HCT116 (cell line): Measurements from ENCODE around the gene EMP2. TPM values are rescaled to one million over a fixed set of nuclear protein-coding genes. Genes with fewer than 3 reads are reported as not detected.

ENCODE experiments used
- ATAC-seq: fragments of 200-7000 bp; cut with Tn5 transposase; 2 replicates; pipeline ENCODE4 v1.9.1; 2020; ENCODE audit warnings: mild to moderate bottlenecking, moderate library complexity
- BruUV-seq: library from RNA; stranded (reverse); fragments of 400-500 nt; replicated peaks from 2 replicates; lab custom pipeline; 2021; lab: Mats Ljungman, UMichigan
- CTCF ChIA-PET: fragments of 300-600 bp; sonication (Branson Sonifier 250); formaldehyde crosslinking; loops from one replicate; lab custom pipeline; 2021; ENCODE audit warnings: antibody characterized with exemption; lab: Charles Lee
- POLR2A ChIA-PET: fragments of 300-600, 350-600 bp; sonication (Branson Sonifier 250); formaldehyde crosslinking; loops from one replicate; lab custom pipeline; 2021; ENCODE audit warnings: antibody characterized with exemption; lab: Charles Lee
- RAD21 ChIA-PET, 2 experiments: fragments of 300-600 bp; sonication (Branson Sonifier 250); formaldehyde crosslinking; loops; one replicate each; lab custom pipeline; 2023; ENCODE audit warnings: low total read pairs in 2 of 2; ENCODE audit not compliant: uncharacterized antibody in 2 of 2, unreplicated experiment in 2 of 2, low non-redundant PET in 1 of 2; lab: Charles Lee
- DNase-seq: peaks from one replicate; pipeline ENCODE4 v3.0.0-alpha.2; 2010; ENCODE audit warnings: low read depth, low spot score
- H2AFZ ChIP-seq: fragments of 200-600 bp; shearing (Covaris generic), sonication (generic); 2 replicates; pipeline ENCODE4 v1.6.1; 2017; ENCODE audit warnings: low read depth, mixed run types, mixed read lengths, antibody characterized with exemption, low read length; ENCODE audit not compliant: poor library complexity, severe bottlenecking
- H3K27ac ChIP-seq: 2 replicates; pipeline ENCODE4 v1.5.1; 2012; ENCODE audit warnings: low read depth, low read length
- H3K27me3 ChIP-seq: fragments of 200-600 bp; sonication (generic); 2 replicates; pipeline ENCODE4 v1.6.1; 2016; ENCODE audit warnings: mixed run types, low read length, mixed read lengths; ENCODE audit not compliant: insufficient read depth
- H3K36me3 ChIP-seq, 2 experiments: fragments of 200-500 bp in 1 of 2; fragments of 200-600 bp in 1 of 2; sonication (Bioruptor generic) in 1 of 2; sonication (generic) in 1 of 2; 2 replicates each; pipeline versions ENCODE4 v1.5.1 to v1.6.1; 2014 to 2016; ENCODE audit warnings: low read length in 2 of 2, inconsistent platforms in 1 of 2, mixed read lengths in 1 of 2, mixed run types in 1 of 2; ENCODE audit not compliant: insufficient read depth in 2 of 2, control insufficient read depth in 1 of 2
- H3K4me1 ChIP-seq, 2 experiments: fragments of 200-600 bp in 1 of 2; sonication (generic) in 1 of 2; 2 replicates each; pipeline versions ENCODE4 v1.5.1 to v1.6.1; 2012 to 2017; ENCODE audit warnings: low read length in 2 of 2, inconsistent platforms in 1 of 2, mild to moderate bottlenecking in 1 of 2, mixed read lengths in 1 of 2, mixed run types in 1 of 2, moderate library complexity in 1 of 2; ENCODE audit not compliant: insufficient read depth in 2 of 2, control insufficient read depth in 1 of 2
- H3K4me2 ChIP-seq: fragments of 200-600 bp; sonication (generic); 2 replicates; pipeline ENCODE4 v1.6.1; 2017; ENCODE audit warnings: mixed run types, low read length, mixed read lengths
- H3K4me3 ChIP-seq, 2 experiments: fragments of 200-600 bp in 1 of 2; sonication (generic) in 1 of 2; replicated peaks in 1 of 2; 2 replicates each; pipeline ENCODE4 v1.5.1; 2011 to 2016; ENCODE audit warnings: low read length in 2 of 2, control low read depth in 1 of 2, low read depth in 1 of 2, mild to moderate bottlenecking in 1 of 2, mixed read lengths in 1 of 2, mixed run types in 1 of 2
- H3K79me2 ChIP-seq: fragments of 200-600 bp; sonication (generic); 2 replicates; pipeline ENCODE4 v1.6.1; 2017; ENCODE audit warnings: mild to moderate bottlenecking, mixed run types, low read length, moderate library complexity, mixed read lengths; ENCODE audit not compliant: insufficient read depth
- H3K9ac ChIP-seq: fragments of 200-600 bp; sonication (generic); 2 replicates; pipeline ENCODE4 v1.6.1; 2016; ENCODE audit warnings: low read length, mixed read lengths
- H3K9me2 ChIP-seq: fragments of 200-600 bp; sonication (generic), shearing (Covaris generic); 2 replicates; pipeline ENCODE4 v1.6.1; 2017; ENCODE audit warnings: mixed run types, mild to moderate bottlenecking, moderate library complexity; ENCODE audit not compliant: insufficient read depth
- H3K9me3 ChIP-seq, 2 experiments: fragments of 200-500 bp in 1 of 2; fragments of 200-600 bp in 1 of 2; sonication (Bioruptor generic) in 1 of 2; sonication (generic) in 1 of 2; 2 replicates each; pipeline ENCODE4 v1.6.1; 2014 to 2017; ENCODE audit warnings: low read length in 2 of 2, mixed read lengths in 2 of 2, inconsistent platforms in 1 of 2, low read depth in 1 of 2, mild to moderate bottlenecking in 1 of 2, mixed run types in 1 of 2, moderate library complexity in 1 of 2; ENCODE audit not compliant: control insufficient read depth in 1 of 2, insufficient read depth in 1 of 2
- H4K20me1 ChIP-seq: fragments of 200-600 bp; sonication (generic), shearing (Covaris generic); 2 replicates; pipeline ENCODE4 v1.6.1; 2017; ENCODE audit warnings: mixed run types, mild to moderate bottlenecking, moderate library complexity; ENCODE audit not compliant: insufficient read depth
- CBX3 ChIP-seq: IDR thresholded peaks from 2 replicates; pipeline ENCODE4 v1.6.1; 2012; ENCODE audit warnings: low read depth
- CEBPB ChIP-seq: IDR thresholded peaks from 2 replicates; pipeline ENCODE4 v1.6.1; 2012; ENCODE audit warnings: low read depth
- EGR1 ChIP-seq: IDR thresholded peaks from 2 replicates; pipeline ENCODE4 v1.6.1; 2012; ENCODE audit warnings: low read depth
- EZH2 ChIP-seq: fragments of 200-600 bp; sonication (generic); IDR thresholded peaks from 2 replicates; pipeline ENCODE4 v1.6.1; 2017; ENCODE audit warnings: antibody characterized with exemption, mixed run types
- POLR2A ChIP-seq: IDR thresholded peaks from 2 replicates; pipeline ENCODE4 v1.7.0; 2011; ENCODE audit warnings: borderline replicate concordance; ENCODE audit not compliant: insufficient read depth, insufficient read length; ENCODE audit errors: extremely low read depth
- POLR2AphosphoS5 ChIP-seq: IDR thresholded peaks from 2 replicates; pipeline ENCODE4 v1.6.1; 2011; ENCODE audit warnings: mild to moderate bottlenecking, low read depth, low read length, moderate library complexity
- REST ChIP-seq: IDR thresholded peaks from 2 replicates; pipeline ENCODE4 v1.6.1; 2012; ENCODE audit warnings: low read depth
- SIN3A ChIP-seq: IDR thresholded peaks from 2 replicates; pipeline ENCODE4 v1.6.1; 2012; ENCODE audit warnings: low read depth
- SRF ChIP-seq: IDR thresholded peaks from 2 replicates; pipeline ENCODE4 v1.6.1; 2012; ENCODE audit warnings: low read depth
- YY1 ChIP-seq: IDR thresholded peaks from 2 replicates; pipeline ENCODE4 v1.6.1; 2011; ENCODE audit warnings: low read length, low read depth, moderate library complexity, mild to moderate bottlenecking; ENCODE audit not compliant: insufficient replicate concordance; ENCODE audit errors: extremely low read depth
- ZFX ChIP-seq: fragments of 450-650 bp; IDR thresholded peaks from 2 replicates; pipeline ENCODE4 v1.6.1; 2017
- intact Hi-C: fragments of 100-400 bp; cut with micrococcal nuclease; formaldehyde crosslinking; loops from 2 replicates; pipeline ENCODE4 v1.10.0; 2022
- total RNA-seq: library from RNA; stranded (reverse); gene quantifications from one replicate; pipeline ENCODE4 v1.2.1, GENCODE V29; 2021; ENCODE audit not compliant: unreplicated experiment
- TF ChIP-seq, protein P1 (sequence below): IDR thresholded peaks from 2 replicates; pipeline ENCODE4 v1.6.1; 2012
- TF ChIP-seq, protein P2 (sequence below): IDR thresholded peaks from 2 replicates; pipeline ENCODE4 v1.6.1; 2011; ENCODE audit warnings: mild to moderate bottlenecking, low read length, moderate library complexity; ENCODE audit not compliant: insufficient replicate concordance; ENCODE audit errors: extremely low read depth
- TF ChIP-seq, protein P3 (sequence below): IDR thresholded peaks from 2 replicates; pipeline ENCODE4 v1.6.1; 2012

The EMP2 gene
- total RNA-seq, 1 experiment from 2014 or later: 32.6 TPM

DNA sequence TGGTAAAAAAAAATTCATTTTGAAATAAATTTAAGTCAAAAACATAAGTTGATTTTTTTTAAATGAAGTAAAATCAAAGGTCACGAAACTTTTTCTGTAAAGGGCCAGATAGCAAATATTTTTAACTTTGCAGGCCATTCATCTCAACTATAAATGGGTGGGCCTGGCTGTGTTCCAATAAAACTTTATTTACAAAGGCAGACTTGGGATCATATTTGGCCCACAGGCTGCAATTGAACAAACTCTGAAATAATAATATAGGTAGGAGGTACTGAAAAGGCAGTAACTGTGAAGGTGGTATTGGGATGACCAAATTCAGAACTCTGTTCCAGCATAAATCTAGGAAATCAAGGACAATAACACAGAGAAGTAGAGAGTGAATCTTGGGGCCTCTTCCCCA, 12.2 kb upstream of the EMP2 start:
- H3K4me1 ChIP-seq: peaks cover 9 to 15% of the 10 kb centered on the region in 2 experiments
- CTCF ChIA-PET: no interaction called here
- H3K36me3 ChIP-seq: no peaks in the 10 kb centered on the region
- TF ChIP-seq CEBPB: no peak
- TF ChIP-seq, protein P1, sequence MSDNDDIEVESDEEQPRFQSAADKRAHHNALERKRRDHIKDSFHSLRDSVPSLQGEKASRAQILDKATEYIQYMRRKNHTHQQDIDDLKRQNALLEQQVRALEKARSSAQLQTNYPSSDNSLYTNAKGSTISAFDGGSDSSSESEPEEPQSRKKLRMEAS: no peak
- no peak for TF ChIP-seq POLR2AphosphoS5
- TF ChIP-seq EZH2: no peak
- POLR2A ChIA-PET: no interaction called here
- no peak overlapping the region for H3K4me3 ChIP-seq
- intact Hi-C loops: no loop called here
- H3K4me2 ChIP-seq: no peak overlapping the region
- no peaks in the 10 kb centered on the region for H4K20me1 ChIP-seq
- DNase-seq (no peak), ATAC-seq (no peak)
- H3K9ac ChIP-seq: no peak overlapping the region
- no peak overlapping the region for H3K27ac ChIP-seq
- RAD21 ChIA-PET: no interaction called here
- no TSS peak for BruUV-seq
- no peaks in the 10 kb centered on the region for H3K9me2 ChIP-seq
- H3K79me2 ChIP-seq: no peaks in the 10 kb centered on the region
- no peaks in the 10 kb centered on the region for H3K9me3 ChIP-seq
- 0 out of 2 replicates have a peak, but pooled peaks cover 4% of the 10 kb centered on the region for H3K27me3 ChIP-seq
- no peak overlapping the region for H2AFZ ChIP-seq

GRCh38 chr16:10590342-10590741, 9.9 kb upstream of the EMP2 start:
- 0 out of 2 replicates have a peak, but pooled peaks cover 4% of the 10 kb centered on the region for H3K27me3 ChIP-seq
- no peak for DNase-seq
- no peak overlapping the region for H3K9ac ChIP-seq
- no peaks in the 10 kb centered on the region for H3K9me2 ChIP-seq
- no peak overlapping the region for H2AFZ ChIP-seq
- POLR2A ChIA-PET: no interaction called here
- TF ChIP-seq YY1 (no peak), EZH2 (no peak), POLR2AphosphoS5 (no peak), SRF (no peak), SIN3A (no peak), POLR2A (no peak), ZFX (no peak), EGR1 (no peak), CBX3 (no peak), REST (no peak)
- TF ChIP-seq, protein P2, sequence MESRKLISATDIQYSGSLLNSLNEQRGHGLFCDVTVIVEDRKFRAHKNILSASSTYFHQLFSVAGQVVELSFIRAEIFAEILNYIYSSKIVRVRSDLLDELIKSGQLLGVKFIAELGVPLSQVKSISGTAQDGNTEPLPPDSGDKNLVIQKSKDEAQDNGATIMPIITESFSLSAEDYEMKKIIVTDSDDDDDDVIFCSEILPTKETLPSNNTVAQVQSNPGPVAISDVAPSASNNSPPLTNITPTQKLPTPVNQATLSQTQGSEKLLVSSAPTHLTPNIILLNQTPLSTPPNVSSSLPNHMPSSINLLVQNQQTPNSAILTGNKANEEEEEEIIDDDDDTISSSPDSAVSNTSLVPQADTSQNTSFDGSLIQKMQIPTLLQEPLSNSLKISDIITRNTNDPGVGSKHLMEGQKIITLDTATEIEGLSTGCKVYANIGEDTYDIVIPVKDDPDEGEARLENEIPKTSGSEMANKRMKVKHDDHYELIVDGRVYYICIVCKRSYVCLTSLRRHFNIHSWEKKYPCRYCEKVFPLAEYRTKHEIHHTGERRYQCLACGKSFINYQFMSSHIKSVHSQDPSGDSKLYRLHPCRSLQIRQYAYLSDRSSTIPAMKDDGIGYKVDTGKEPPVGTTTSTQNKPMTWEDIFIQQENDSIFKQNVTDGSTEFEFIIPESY: no peak
- TF ChIP-seq, protein P3, sequence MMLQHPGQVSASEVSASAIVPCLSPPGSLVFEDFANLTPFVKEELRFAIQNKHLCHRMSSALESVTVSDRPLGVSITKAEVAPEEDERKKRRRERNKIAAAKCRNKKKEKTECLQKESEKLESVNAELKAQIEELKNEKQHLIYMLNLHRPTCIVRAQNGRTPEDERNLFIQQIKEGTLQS: no peak
- CTCF ChIA-PET: no interaction called here
- RAD21 ChIA-PET: no interaction called here
- intact Hi-C loops: no loop called here
- H3K27ac ChIP-seq: no peak overlapping the region
- no peak for ATAC-seq
- no TSS peak for BruUV-seq
- no peak overlapping the region for H3K4me3 ChIP-seq
- H3K4me2 ChIP-seq: no peak overlapping the region
- no peaks in the 10 kb centered on the region for H3K36me3 ChIP-seq
- H3K79me2 ChIP-seq: no peaks in the 10 kb centered on the region
- H4K20me1 ChIP-seq: no peaks in the 10 kb centered on the region
- H3K9me3 ChIP-seq: no peaks in the 10 kb centered on the region
- H3K4me1 ChIP-seq: peaks cover 9 to 12% of the 10 kb centered on the region in 2 experiments
